Stomach smooth muscle (tissue), 2 donors: ENCODE measurements around the gene SLC22A4.

Experiments used
- H3K27ac ChIP-seq: one replicate; pipeline ENCODE4 v1.7.0; 2013; ENCODE audit warnings: mild to moderate bottlenecking, low read length, inconsistent platforms
- H3K27me3 ChIP-seq, 2 donors: one replicate each; pipeline ENCODE4 v1.7.0; 2013; ENCODE audit warnings: low read length in 2 of 2; ENCODE audit not compliant: insufficient read depth in 2 of 2, control insufficient read depth in 1 of 2
- H3K36me3 ChIP-seq, 2 donors: one replicate each; pipeline ENCODE4 v1.7.0; 2013; ENCODE audit warnings: low read length in 2 of 2; ENCODE audit not compliant: control insufficient read depth in 2 of 2, insufficient read depth in 2 of 2
- H3K4me1 ChIP-seq: one replicate; pipeline ENCODE4 v1.7.0; 2013; ENCODE audit warnings: low read length; ENCODE audit not compliant: control insufficient read depth, insufficient read depth
- H3K4me3 ChIP-seq, 2 donors: one replicate each; pipeline ENCODE4 v1.7.0; 2013; ENCODE audit warnings: low read length in 2 of 2
- H3K9ac ChIP-seq, 2 donors: one replicate each; pipeline ENCODE4 v1.7.0; 2013; ENCODE audit warnings: low read length in 2 of 2, mild to moderate bottlenecking in 1 of 2
- H3K9me3 ChIP-seq, 2 donors: one replicate each; pipeline ENCODE4 v1.7.0; 2013; ENCODE audit warnings: low read length in 2 of 2; ENCODE audit not compliant: control insufficient read depth in 2 of 2
- donor health status: healthy.
- donor health status: Pancreatic carcinoma.

The SLC22A4 gene

DNA sequence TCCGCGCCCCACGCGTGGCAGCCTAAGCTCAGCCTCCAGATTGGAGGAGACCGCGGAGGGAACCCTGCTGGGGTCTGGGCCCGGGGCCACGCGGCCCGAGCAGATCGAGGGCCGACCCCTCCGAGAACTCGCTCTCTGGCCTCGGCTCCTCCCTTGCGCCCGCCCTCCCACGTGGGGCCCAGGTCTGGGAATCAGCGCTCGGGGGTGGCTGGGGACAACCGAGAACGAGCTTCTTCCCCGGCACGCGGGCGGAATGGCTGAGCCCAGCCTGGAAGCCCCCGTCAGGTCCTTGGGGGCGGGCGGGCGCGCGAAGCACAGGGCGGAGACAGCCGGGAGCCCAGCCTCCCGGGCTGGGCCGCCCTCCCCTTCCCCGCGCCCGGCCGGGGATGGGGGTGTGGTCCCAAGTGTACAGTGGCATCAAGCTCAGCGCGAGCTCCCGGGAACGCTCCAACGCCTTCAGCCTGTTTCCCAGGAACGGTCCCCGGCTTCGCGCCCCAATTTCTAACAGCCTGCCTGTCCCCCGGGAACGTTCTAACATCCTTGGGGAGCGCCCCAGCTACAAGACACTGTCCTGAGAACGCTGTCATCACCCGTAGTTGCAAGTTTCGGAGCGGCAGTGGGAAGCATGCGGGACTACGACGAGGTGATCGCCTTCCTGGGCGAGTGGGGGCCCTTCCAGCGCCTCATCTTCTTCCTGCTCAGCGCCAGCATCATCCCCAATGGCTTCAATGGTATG, at the start of gene SLC22A4:
Gene SLC22A4, plus strand, starts transcription at position 403 of the 736 bp plus-strand sequence. Its CDS starts 223 bp downstream, at position 626.
- Histone ChIP-seq H3K27ac (peak within 1 kb of the TSS; percentile 99), H3K9me3 (no peaks in the 10 kb centered on the region), H3K4me3 (peak within 1 kb of the TSS; percentile 81 to 83), H3K9ac (peak within 1 kb of the TSS; percentile 96 to 97), H3K4me1 (peaks cover 21% of the 10 kb centered on the region), H3K27me3 (no peaks in the 10 kb centered on the region), H3K36me3 (no peaks in the 10 kb centered on the region)

DNA sequence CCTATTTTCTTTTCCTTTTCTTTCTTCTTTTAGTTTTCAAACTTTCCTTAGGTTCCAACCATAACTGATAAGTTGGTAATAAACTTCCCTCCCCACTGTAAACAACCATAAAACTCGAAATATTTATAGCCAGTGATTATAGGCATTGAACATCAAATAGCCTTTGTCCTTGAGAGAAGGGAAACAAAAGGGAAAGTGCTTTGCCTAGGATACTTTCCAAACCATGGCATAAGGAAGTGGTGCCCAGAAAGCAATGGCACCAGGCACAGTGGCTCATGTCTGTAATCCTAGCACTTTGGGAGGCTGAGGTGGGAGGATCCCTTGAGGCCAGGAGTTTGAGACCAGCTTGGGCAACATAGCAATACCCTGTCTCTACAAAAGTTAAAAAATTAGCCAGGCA, 48.6 kb upstream of the SLC22A4 start:
- H3K9ac ChIP-seq: no peak overlapping the region
- H3K27me3 ChIP-seq: no peaks in the 10 kb centered on the region
- no peak overlapping the region for H3K4me3 ChIP-seq
- no peaks in the 10 kb centered on the region for H3K4me1 ChIP-seq
- H3K36me3 ChIP-seq: no peaks in the 10 kb centered on the region
- H3K9me3 ChIP-seq: peaks cover 0 to 4% of the 10 kb centered on the region in 2 donors
- no peak overlapping the region for H3K27ac ChIP-seq

DNA sequence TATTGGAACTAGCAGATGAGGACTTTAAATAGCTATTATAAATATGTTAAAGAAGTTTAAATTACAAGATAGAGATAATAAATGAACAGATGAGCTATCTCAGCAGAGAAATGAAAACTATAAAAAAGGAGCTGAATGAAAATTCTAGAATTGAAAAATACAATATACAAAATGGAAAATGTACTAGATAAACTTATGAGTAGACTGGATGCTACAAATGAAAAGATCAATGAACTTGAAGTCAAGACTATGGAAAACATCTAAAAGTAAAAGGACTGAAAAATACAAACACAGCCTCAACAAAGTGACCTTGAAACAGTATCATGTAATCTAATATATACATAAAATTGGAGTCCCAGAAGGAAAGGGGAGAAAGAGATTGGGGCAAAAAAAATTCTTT, 47.4 kb upstream of the SLC22A4 start:
- Histone ChIP-seq H3K9ac (no peak overlapping the region), H3K4me1 (no peaks in the 10 kb centered on the region), H3K27me3 (no peaks in the 10 kb centered on the region), H3K27ac (no peak overlapping the region), H3K9me3 (peaks cover 0 to 4% of the 10 kb centered on the region in 2 donors), H3K4me3 (no peak overlapping the region), H3K36me3 (no peaks in the 10 kb centered on the region)

DNA sequence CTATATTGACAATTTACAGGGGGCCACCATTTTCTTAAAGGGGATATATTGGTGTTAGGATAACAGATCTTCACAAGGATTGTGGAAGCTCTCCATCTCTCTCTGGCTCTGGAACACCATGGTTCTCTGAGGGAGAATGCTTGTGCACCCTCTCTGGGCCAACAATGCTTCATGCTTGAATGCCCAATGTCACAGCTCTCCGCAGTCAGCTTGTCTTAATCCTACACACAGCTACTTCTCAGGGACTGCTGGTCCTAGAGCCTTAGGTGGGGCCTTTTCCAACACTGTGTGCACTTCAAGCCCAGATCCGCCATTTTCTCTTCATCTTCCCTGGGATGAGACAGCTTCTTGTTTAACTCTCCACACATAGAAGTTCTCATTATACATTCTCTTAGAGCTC, 43.6 kb upstream of the SLC22A4 start:
- Histone ChIP-seq H3K4me3 (no peak overlapping the region), H3K27me3 (no peaks in the 10 kb centered on the region), H3K9ac (no peak overlapping the region), H3K4me1 (peaks cover 9% of the 10 kb centered on the region), H3K27ac (no peak overlapping the region), H3K36me3 (no peaks in the 10 kb centered on the region), H3K9me3 (no peaks in the 10 kb centered on the region)

DNA sequence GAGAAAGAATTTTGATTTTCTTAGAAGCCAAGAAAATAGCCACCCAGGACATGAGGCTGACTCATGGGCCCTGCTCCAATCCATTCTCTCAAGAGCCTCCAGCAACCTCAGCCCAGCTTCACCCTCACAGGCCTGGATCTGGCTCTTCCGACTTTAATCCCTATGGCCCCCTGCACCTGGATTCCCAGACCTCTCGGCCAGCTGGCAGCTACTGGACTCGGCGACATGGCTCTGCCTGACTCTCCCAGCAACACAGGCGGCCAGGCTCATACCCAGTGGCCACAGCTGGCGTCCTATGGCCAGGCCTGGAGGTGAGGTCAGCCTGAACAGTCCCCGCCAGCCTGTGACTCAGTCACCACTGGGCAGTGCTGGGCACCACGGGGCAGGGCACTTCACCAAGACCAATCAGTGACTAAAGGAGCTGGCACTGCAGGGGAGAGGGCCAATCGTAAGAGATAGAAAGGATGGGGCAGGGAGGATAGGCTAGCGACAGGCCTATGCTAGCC, 42.9 kb upstream of the SLC22A4 start:
- Histone ChIP-seq H3K9ac (no peak overlapping the region), H3K4me3 (no peak overlapping the region), H3K27ac (no peak overlapping the region), H3K36me3 (no peaks in the 10 kb centered on the region), H3K27me3 (no peaks in the 10 kb centered on the region), H3K4me1 (peaks cover 9% of the 10 kb centered on the region), H3K9me3 (no peaks in the 10 kb centered on the region)

DNA sequence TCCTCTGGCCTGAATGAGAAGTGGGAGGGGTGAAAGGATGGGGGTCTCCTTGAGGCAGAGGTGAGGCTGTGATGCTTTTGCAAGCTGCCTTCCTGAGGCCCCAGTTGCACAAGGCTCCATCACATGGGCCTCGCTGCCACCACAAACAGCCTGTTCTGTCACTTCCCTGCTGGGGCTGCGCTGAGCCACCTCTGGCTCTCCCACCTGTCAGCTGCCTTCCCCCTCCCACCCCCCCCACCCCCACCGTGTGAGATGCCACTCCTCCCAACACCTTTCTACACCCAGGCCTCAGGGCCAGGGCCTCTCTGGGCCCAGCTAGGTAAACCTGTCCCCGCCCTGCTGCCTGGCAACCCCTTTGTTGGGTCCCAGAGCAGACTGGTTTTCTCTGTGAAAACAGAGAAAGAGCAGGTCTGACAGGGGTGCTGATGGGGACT, 41.2 kb upstream of the SLC22A4 start:
- H3K4me3 ChIP-seq: no peak overlapping the region
- H3K9ac ChIP-seq: no peak overlapping the region
- no peaks in the 10 kb centered on the region for H3K27me3 ChIP-seq
- H3K4me1 ChIP-seq: peaks cover 17% of the 10 kb centered on the region
- H3K36me3 ChIP-seq: no peaks in the 10 kb centered on the region
- H3K27ac ChIP-seq: no peak overlapping the region
- H3K9me3 ChIP-seq: no peaks in the 10 kb centered on the region

DNA sequence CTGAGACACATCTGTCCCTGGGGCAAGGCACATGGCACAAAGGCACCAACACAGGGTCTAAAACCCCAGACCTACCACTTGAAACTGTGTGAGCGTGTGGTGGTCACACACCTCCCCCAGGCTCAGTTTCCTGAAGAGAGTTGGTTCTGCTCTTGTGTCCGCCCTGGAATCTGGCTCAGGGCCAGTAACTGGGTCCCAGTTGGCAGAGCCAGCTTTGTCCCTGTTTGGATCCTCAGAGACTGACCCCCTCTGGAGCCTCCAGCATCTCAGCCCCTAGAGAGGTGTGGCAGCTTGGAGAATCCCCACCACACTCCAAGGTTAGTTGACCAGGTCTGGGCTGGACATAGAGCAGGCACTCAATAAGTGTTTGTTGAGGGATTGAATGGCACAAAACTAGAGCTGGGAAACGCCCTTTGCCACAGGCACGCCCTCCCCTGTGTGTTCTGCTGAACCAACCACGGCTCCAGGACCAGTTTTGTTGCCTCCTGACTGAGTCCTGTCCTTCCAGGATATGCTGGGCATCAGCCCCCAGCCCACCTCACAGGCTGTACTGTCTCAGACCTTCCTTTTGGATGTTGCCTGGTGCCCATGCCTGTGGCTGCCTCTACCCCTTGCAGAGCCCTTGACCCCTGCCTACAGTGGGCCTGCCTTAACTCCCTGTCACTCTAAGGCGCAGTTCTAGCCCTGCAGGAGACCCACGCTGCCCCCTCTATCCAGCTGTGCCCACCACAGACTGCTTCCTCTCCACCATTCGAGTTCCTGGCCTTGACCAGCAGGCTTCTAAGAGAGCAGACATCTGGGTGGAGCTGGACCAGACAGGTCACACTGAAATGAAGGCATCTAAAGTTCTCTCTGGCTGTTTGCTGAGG, 40.5 kb upstream of the SLC22A4 start:
- Histone ChIP-seq H3K27ac (no peak overlapping the region), H3K9me3 (no peaks in the 10 kb centered on the region), H3K9ac (no peak overlapping the region), H3K27me3 (no peaks in the 10 kb centered on the region), H3K4me1 (peaks cover 22% of the 10 kb centered on the region), H3K4me3 (no peak overlapping the region), H3K36me3 (no peaks in the 10 kb centered on the region)

DNA sequence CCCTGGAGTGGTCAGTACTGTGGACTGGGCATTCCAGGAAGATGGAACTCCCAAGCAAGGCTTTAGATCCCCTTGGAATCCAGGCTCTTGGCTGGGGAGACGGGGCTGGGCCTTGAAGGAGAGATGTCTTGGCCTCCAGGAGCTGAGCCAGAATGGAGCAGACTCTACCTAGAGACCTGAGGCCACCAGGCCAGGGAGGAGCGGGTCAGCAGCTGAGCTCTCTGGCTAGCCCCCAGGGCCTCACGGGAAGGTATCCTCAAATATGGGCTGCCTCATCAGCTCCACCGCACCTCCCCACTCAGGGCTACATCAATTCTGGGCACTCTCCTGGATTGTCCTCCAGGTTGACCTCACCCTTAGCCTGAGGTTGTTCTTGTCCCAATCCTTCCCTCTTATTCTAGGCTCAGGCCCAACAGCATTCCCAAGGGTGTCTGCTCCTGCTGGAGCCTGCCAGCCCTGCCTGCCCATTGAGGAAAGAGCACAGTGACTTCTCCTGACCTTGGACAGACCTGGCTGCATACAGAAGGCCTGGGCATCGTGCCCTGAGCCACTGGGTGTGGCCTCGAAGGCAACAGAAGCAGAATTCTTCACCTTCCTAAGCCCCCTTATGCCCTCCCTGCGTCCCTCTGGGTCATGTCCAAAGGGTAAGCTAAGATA, 39.7 kb upstream of the SLC22A4 start:
- Histone ChIP-seq H3K27ac (no peak overlapping the region), H3K27me3 (no peaks in the 10 kb centered on the region), H3K4me3 (no peak overlapping the region), H3K9me3 (no peaks in the 10 kb centered on the region), H3K36me3 (no peaks in the 10 kb centered on the region), H3K4me1 (peaks cover 29% of the 10 kb centered on the region), H3K9ac (no peak overlapping the region)

DNA sequence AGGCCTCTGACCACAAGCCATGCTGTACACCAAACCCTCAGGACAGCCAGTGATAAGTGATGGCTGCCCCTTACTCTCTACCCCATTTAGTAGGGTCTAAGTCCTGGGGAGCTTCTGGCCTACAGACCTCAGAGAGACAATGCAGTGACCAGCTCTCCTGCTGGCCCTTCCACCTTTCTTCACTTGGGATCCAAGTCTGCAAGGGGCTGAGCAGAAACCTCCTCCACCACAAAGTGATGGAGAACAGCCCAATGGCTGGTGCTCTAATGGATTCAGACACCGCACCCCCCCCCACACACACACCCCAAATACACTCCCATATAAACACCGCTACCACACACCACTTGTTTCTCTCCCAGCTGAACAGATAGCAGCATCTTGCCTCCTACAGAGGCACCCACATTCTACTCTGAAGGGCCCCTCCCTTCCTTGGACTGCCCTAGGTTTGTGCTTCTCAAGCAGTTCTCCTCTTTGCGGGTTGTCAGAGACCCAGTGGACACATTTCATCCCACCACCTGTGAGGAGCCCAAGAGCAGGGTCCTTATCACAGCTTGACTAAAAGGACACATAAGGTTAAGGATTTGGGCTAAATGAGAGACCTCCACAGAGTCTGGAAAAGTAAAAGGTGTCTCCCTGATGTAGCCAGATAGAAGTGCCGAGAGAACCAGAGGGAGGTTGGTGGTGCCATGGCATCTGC, 38.0 kb upstream of the SLC22A4 start:
- H3K4me1 ChIP-seq: peaks cover 47% of the 10 kb centered on the region

DNA sequence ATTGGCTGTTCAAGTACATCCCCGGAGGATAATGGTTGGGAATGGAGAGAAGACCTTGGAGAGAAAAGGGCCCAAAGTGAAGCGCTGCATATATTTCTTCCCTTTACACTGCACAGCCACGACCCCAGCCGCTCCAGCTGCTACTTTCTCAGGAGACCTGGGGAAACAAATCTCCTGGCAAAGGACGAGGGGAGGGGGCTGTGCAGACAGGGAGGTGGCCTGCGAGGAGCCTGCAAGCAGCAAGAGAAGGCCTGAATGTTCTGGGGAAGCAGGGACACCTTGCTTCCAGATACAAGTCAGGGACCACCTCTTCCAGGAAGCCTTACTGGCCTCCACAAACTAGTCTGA, 37.4 kb upstream of the SLC22A4 start:
- no peaks in the 10 kb centered on the region for H3K27me3 ChIP-seq
- H3K9me3 ChIP-seq: no peaks in the 10 kb centered on the region
- H3K4me1 ChIP-seq: peaks cover 52% of the 10 kb centered on the region
- H3K36me3 ChIP-seq: peaks cover 0 to 8% of the 10 kb centered on the region in 2 donors
- H3K9ac ChIP-seq: peak overlapping the region; percentile 79 to 91
- peak overlapping the region; percentile 100 for H3K27ac ChIP-seq
- peak overlapping the region; percentile 56 to 73 for H3K4me3 ChIP-seq

More for the DNA sequence above, 38.0 kb upstream of the SLC22A4 start:
- H3K27me3 ChIP-seq: no peaks in the 10 kb centered on the region
- no peak overlapping the region for H3K9ac ChIP-seq
- no peaks in the 10 kb centered on the region for H3K9me3 ChIP-seq
- H3K4me3 ChIP-seq: no peak overlapping the region
- peaks cover 0 to 4% of the 10 kb centered on the region in 2 donors for H3K36me3 ChIP-seq
- peak overlapping the region; percentile 100 for H3K27ac ChIP-seq
